Epithelial cell of prostate (primary cell): ENCODE results near the gene BCKDK.
"Not testable (repeated sequence)": the region's sequence is repeated elsewhere in the genome, so short reads cannot be mapped to it uniquely, and the experiment has no call there.

Experiments
- DNase-seq: peaks from one replicate; pipeline ENCODE4 v3.0.0-alpha.2; 2011; ENCODE audit warnings: low read depth, low spot score
- H3K27ac ChIP-seq: fragments of 450-650 bp; 2 replicates; pipeline ENCODE4 v1.5.1; 2017; ENCODE audit warnings: mild to moderate bottlenecking

Gene BCKDK

GRCh38 chr16:31093132-31093703 is 15.0 kb upstream of the BCKDK start:
- no peak overlapping the region for H3K27ac ChIP-seq
- DNase-seq, result no peak

GRCh38 chr16:31094088-31094423 is 14.1 kb upstream of the BCKDK start:
- DNase-seq, result no peak
- H3K27ac ChIP-seq, result peak overlapping the region; percentile 70

GRCh38 chr16:31094424-31095120 is 13.6 kb upstream of the BCKDK start, which contains the start of gene VKORC1:
VKORC1 (minus strand) TSS chr16:31094797; CDS start chr16:31094729, 68 bp downstream.
- peak; percentile 88 for DNase-seq
- H3K27ac ChIP-seq, result peak within 1 kb of the TSS; percentile 70

- no peak for DNase-seq
- H3K27ac ChIP-seq, result no peak overlapping the region
These were observed 8.1 kb upstream of the BCKDK start for GRCh38 chr16:31099860-31100638.

- not testable (repeated sequence) for H3K27ac ChIP-seq, DNase-seq
These were observed 7.1 kb upstream of the BCKDK start for GRCh38 chr16:31100876-31101641.

- no peak overlapping the region for H3K27ac ChIP-seq
- no peak for DNase-seq
These were observed 2.4 kb upstream of the BCKDK start for GRCh38 chr16:31105677-31106213.

- no peak for DNase-seq
- H3K27ac ChIP-seq, result no peak overlapping the region
These were observed 1.4 kb upstream of the BCKDK start for GRCh38 chr16:31106509-31107464.

- DNase-seq, result no peak
These were observed 720 bp upstream of the BCKDK start for GRCh38 chr16:31107465-31107867.

GRCh38 chr16:31108794-31109558 is 790 bp downstream of the BCKDK start:
- DNase-seq, result no peak
- H3K27ac ChIP-seq, result peak overlapping the region; percentile 21

More at GRCh38 chr16:31107465-31107867, 720 bp upstream of the BCKDK start:
- H3K27ac ChIP-seq, result no peak overlapping the region

- H3K27ac ChIP-seq, result no peak overlapping the region
- DNase-seq, result no peak
These were observed 1.4 kb downstream of the BCKDK start for GRCh38 chr16:31109622-31110021.

- DNase-seq, result no peak
- no peak overlapping the region for H3K27ac ChIP-seq
These were observed 2.2 kb downstream of the BCKDK start for GRCh38 chr16:31110106-31111034.

- no peak for DNase-seq
- no peak overlapping the region for H3K27ac ChIP-seq
These were observed 3.8 kb downstream of the BCKDK start for GRCh38 chr16:31111881-31112466.

GRCh38 chr16:31112711-31113110 is 4.5 kb downstream of the BCKDK start:
- DNase-seq, result no peak
- peak overlapping the region; percentile 38 for H3K27ac ChIP-seq

- H3K27ac ChIP-seq, result peak overlapping the region; percentile 38
- DNase-seq, result no peak
These were observed 5.2 kb downstream of the BCKDK start for GRCh38 chr16:31113121-31114120.

GRCh38 chr16:31114468-31114867 is 6.3 kb downstream of the BCKDK start:
- peak overlapping the region; percentile 38 for H3K27ac ChIP-seq

More at GRCh38 chr16:31114468-31114867, 6.3 kb downstream of the BCKDK start:
- no peak for DNase-seq
